Neutrophil (primary cell): ENCODE measurements around the gene GNAT1.

ENCODE experiments used
- H3K27ac ChIP-seq: fragments of 200-600 bp; sonication (generic); 2 replicates; pipeline ENCODE4 v1.5.1; 2016; ENCODE audit warnings: mild to moderate bottlenecking, moderate library complexity
- H3K27me3 ChIP-seq: fragments of 200-600 bp; sonication (generic); 2 replicates; pipeline ENCODE4 v1.6.0; 2016; ENCODE audit warnings: mild to moderate bottlenecking
- H3K36me3 ChIP-seq: fragments of 200-600 bp; sonication (generic); 2 replicates; pipeline ENCODE4 v1.5.1; 2017
- H3K4me1 ChIP-seq, 2 experiments: fragments of 200-600 bp in 1 of 2; sonication (generic) in 1 of 2; 1 replicate in 1 of 2; 2 replicates in 1 of 2; pipeline versions ENCODE4 v1.5.1 to v1.6.1; 2013 to 2016; ENCODE audit warnings: low read depth in 1 of 2, low read length in 1 of 2, mild to moderate bottlenecking in 1 of 2, moderate library complexity in 1 of 2; ENCODE audit not compliant: control insufficient read depth in 1 of 2, insufficient read depth in 1 of 2
- H3K4me3 ChIP-seq, 2 experiments: fragments of 200-600 bp in 1 of 2; sonication (generic) in 1 of 2; 1 replicate in 1 of 2; 2 replicates in 1 of 2; pipeline ENCODE4 v1.5.1; 2013 to 2016; ENCODE audit warnings: low read depth in 1 of 2, low read length in 1 of 2, mild to moderate bottlenecking in 1 of 2, moderate library complexity in 1 of 2
- H3K9me3 ChIP-seq: fragments of 200-600 bp; sonication (generic); 2 replicates; pipeline ENCODE4 v1.5.1; 2016
- TF ChIP-seq, protein P1 (sequence below): fragments of 200-600 bp; sonication (generic); IDR thresholded peaks from 2 replicates; pipeline ENCODE4 v1.5.1; 2016; ENCODE audit warnings: antibody characterized with exemption

Gene GNAT1

DNA sequence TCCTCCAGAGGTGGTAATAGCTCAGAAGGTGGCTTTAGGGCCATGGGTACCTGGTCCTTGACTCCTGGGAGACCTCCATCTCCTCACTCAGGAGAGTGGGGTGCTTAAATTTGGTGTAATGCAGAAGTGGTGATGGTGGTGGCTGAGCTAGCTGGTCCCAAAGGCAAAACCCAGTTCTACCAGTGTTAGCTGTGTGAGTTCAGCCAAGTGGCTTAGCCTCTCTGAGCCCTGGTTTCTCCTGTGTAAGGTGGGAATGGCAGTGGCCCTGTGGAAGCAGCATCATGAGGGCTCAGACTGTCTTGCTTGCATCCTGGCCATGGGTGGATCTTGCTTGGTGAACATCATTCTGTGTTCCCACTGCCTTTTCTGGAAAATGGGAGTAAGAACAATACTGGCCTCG, 26.9 kb upstream of the GNAT1 start:
- TF ChIP-seq, protein P1, sequence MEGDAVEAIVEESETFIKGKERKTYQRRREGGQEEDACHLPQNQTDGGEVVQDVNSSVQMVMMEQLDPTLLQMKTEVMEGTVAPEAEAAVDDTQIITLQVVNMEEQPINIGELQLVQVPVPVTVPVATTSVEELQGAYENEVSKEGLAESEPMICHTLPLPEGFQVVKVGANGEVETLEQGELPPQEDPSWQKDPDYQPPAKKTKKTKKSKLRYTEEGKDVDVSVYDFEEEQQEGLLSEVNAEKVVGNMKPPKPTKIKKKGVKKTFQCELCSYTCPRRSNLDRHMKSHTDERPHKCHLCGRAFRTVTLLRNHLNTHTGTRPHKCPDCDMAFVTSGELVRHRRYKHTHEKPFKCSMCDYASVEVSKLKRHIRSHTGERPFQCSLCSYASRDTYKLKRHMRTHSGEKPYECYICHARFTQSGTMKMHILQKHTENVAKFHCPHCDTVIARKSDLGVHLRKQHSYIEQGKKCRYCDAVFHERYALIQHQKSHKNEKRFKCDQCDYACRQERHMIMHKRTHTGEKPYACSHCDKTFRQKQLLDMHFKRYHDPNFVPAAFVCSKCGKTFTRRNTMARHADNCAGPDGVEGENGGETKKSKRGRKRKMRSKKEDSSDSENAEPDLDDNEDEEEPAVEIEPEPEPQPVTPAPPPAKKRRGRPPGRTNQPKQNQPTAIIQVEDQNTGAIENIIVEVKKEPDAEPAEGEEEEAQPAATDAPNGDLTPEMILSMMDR, result no peak
- Histone ChIP-seq H3K9me3 (no peaks in the 10 kb centered on the region), H3K27ac (no peak overlapping the region), H3K4me1 (no peaks in the 10 kb centered on the region), H3K27me3 (peaks cover 11% of the 10 kb centered on the region), H3K36me3 (no peaks in the 10 kb centered on the region), H3K4me3 (no peak overlapping the region)

DNA sequence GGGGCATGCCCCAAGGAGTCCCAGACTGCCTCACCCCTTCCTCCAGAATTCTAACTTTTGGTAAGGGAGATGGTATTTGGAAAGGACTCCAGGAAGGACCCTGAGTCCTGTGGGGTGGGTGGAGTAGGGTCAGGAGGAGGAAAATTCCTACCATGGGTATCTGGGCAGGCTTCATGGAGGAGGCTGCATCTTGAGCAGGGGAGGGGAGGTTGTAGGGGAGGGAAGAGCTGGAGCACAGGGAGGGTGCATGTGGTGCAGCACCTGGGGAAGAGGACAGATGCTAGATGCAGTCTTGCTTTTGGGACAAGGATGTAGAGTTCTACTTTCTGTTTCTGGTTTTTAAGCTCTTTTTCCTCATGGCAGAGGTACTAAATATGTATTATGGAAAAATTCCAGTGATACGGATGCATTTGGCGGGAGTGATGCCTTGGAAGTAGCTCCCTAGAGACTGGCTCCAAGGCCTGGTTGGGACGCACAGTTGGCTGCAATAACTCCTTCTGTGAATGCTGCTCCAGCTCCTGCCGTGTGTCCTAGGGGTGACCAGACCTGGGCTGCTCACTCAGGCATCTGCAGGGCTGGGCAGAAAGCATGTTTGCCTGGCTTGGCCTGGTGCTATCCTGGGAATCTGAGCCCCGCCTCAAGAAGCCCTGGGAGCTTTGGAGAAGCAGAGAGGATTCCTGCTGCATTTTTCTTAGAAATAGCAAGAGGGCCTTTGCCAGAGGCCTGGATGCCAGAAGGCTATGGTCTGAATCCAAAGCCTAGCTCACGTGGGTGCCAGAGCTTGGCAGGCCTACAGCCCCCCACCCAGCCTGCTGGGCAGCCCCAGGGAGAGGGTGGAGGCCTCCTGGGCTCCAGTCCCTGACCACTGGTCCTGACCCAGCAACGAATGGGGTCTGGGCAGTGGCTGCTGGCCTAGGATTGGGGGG, 26.2 kb upstream of the GNAT1 start:
- Histone ChIP-seq H3K9me3 (no peaks in the 10 kb centered on the region), H3K4me1 (no peaks in the 10 kb centered on the region), H3K27ac (no peak overlapping the region), H3K36me3 (no peaks in the 10 kb centered on the region), H3K27me3 (peaks cover 4% of the 10 kb centered on the region), H3K4me3 (no peak overlapping the region)
- TF ChIP-seq, protein P1, result no peak

DNA sequence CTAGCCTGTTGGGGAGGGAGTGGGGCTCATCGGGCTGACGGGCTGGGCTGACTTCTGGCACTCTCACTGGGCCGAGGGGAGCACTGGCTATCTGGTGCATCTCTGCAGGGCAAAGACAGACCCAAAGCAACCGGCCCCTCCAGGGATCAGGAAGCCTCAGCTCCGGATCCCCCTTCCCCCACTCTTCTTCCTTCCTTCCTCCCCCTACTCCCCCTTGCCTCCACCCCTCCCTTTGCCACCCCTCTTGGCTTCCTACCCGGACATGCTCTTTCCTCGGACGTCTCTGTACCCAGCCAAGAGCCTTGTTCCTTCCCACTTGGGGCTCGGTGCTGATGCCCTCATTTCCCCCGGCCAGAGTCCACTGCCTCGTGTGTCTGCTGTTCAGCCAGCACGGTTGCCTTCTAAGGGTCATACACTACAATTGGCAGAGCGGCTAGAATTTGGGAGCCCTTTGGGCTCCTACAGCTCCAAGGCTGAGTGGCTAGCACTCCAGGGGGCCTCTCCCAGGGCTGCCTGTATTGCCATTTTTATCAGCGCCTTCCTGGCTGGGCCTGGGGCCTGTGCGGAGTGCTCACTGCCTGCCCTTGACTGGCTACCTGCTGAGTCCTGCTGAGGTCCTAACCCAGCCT, 25.4 kb upstream of the GNAT1 start:
- Histone ChIP-seq H3K9me3 (no peaks in the 10 kb centered on the region), H3K36me3 (no peaks in the 10 kb centered on the region), H3K4me1 (no peaks in the 10 kb centered on the region), H3K27me3 (peaks cover 4% of the 10 kb centered on the region), H3K4me3 (no peak overlapping the region), H3K27ac (no peak overlapping the region)
- TF ChIP-seq, protein P1, result no peak

DNA sequence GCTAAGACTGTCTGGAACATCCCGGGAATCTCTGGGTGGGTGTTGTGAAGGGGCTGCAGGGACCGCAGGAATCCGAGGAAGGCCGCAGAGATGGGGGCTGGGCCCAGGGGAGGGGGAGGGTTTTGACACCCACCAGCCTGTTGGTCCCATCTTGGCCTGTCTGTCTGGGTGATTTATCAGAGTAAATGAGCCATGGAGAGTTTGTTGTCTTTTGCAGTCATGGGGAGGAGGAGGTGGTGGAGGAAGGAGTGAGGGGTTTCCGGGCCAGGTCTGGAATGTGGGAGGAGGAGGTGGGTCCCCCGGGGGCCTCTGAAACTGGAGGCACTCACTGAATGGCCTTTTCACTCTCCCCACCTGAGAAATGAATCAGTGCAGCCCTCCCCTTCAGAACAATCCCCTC, 24.8 kb upstream of the GNAT1 start:
- no peak overlapping the region for H3K27ac ChIP-seq
- H3K4me3 ChIP-seq, result no peak overlapping the region

DNA sequence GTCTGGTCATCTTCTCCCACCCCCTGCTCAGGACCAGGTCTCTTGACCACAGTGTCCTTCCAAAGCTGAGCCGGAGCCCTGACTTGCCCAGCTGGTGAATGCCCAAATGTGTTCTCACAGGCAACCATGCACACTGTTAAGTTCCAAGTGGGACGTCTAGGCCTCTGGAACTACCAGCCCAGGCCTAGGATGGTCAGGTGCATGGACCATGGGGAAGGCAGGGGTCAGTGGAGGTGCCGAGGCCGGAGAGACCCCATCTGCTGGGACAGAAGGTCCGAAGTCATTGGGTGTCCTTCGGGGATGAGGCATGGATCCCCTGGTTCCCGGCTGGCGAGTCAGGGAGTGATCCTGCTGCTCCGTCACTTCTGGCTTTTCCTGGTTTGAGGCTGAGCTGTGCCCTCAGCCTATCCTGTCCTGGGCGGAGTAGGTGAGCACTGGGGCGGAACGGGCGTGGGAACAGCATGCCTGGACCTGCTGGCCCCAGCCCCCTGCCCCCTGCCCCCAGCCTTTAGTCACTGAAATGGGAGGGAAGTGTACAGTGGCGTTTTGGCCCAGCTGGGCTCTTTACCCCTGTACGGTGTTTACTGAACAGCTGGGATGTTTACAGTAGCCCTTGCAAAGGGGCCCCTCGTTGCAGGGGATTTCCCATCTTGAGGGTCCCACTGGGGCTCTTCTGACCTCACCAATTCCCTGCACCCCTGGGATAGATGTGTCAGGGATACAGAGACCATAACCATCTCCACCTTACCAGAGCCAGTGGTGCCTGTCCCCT, 24.2 kb upstream of the GNAT1 start:
- no peak overlapping the region for H3K4me3 ChIP-seq
- TF ChIP-seq, protein P1, result no peak

More for the DNA sequence above, 24.8 kb upstream of the GNAT1 start:
- TF ChIP-seq, protein P1, result no peak
- H3K4me1 ChIP-seq, result no peaks in the 10 kb centered on the region
- H3K36me3 ChIP-seq, result no peaks in the 10 kb centered on the region
- H3K9me3 ChIP-seq, result no peaks in the 10 kb centered on the region
- H3K27me3 ChIP-seq, result peaks cover 4% of the 10 kb centered on the region

More for the DNA sequence above, 24.2 kb upstream of the GNAT1 start:
- Histone ChIP-seq H3K27me3 (no peaks in the 10 kb centered on the region), H3K27ac (no peak overlapping the region), H3K9me3 (no peaks in the 10 kb centered on the region), H3K4me1 (no peaks in the 10 kb centered on the region), H3K36me3 (no peaks in the 10 kb centered on the region)
